ENCODE data around the gene RBMS3. TPM values are rescaled to one million over a fixed set of nuclear protein-coding genes. Genes with fewer than 3 reads are reported as not detected.

The RBMS3 gene
- total RNA-seq, 1 experiment from 2014 or later: 0.42 TPM

GRCh38 chr3:29245441-29245840 lies 35.4 kb upstream of the RBMS3 start:
- no peaks in the 10 kb centered on the region for H3K27me3 ChIP-seq (ENCODE audit: insufficient read depth, low read length)
- DNase-seq (ENCODE audit: low read depth, low spot score) (no peak), ATAC-seq (no peak)
- no peaks in the 10 kb centered on the region for H3K36me3 ChIP-seq (ENCODE audit: control insufficient read depth in 1 of 2, insufficient read depth in 2 of 2, low read length in 2 of 2)
- TF ChIP-seq ZFX (IDR thresholded peaks at IDR 0.05): no peak
- TF ChIP-seq RAD21 (IDR thresholded peaks at IDR 0.05; ENCODE audit: low read depth): no peak
- TF ChIP-seq CTCF (IDR thresholded peaks at IDR 0.05 in 2 of 3, conservative IDR thresholded peaks at IDR 0.05 in 1 of 3; ENCODE audit: borderline replicate concordance in 1 of 3, insufficient read depth in 1 of 3, low read depth in 2 of 3, low read length in 2 of 3): no peak
- TF ChIP-seq CEBPB (IDR thresholded peaks at IDR 0.05; ENCODE audit: low read depth): no peak
- no peak for TF ChIP-seq SP1 (IDR thresholded peaks at IDR 0.05; ENCODE audit: low read depth)
- no peak for TF ChIP-seq FOSL1 (IDR thresholded peaks at IDR 0.05; ENCODE audit: low read depth)
- TF ChIP-seq EGR1 (IDR thresholded peaks at IDR 0.05; ENCODE audit: low read depth): no peak
- TF ChIP-seq SIN3A (IDR thresholded peaks at IDR 0.05; ENCODE audit: low read depth): no peak
- no peak for TF ChIP-seq EZH2 (IDR thresholded peaks at IDR 0.05)
- no peak for TF ChIP-seq EZH2phosphoT487 (IDR thresholded peaks at IDR 0.05; ENCODE audit: borderline replicate concordance)
- no peak for TF ChIP-seq POLR2A (IDR thresholded peaks at IDR 0.05; ENCODE audit: borderline replicate concordance, extremely low read depth, insufficient read depth, insufficient read length)
- TF ChIP-seq ZBTB33 (IDR thresholded peaks at IDR 0.05; ENCODE audit: extremely low read depth, insufficient replicate concordance, low read length): no peak
- TF ChIP-seq ELF1 (IDR thresholded peaks at IDR 0.05; ENCODE audit: borderline replicate concordance, low read depth): no peak
- TF ChIP-seq CBX3 (IDR thresholded peaks at IDR 0.05; ENCODE audit: low read depth): no peak
- TF ChIP-seq ZNF274 (IDR thresholded peaks at IDR 0.05; ENCODE audit: low read depth, low read length): no peak
- no peak for TF ChIP-seq ATF3 (IDR thresholded peaks at IDR 0.05)
- H3K9me2 ChIP-seq (ENCODE audit: insufficient read depth): no peaks in the 10 kb centered on the region
- no peaks in the 10 kb centered on the region for H3K9me3 ChIP-seq (ENCODE audit: control insufficient read depth in 1 of 2, insufficient read depth in 1 of 2, low read depth in 1 of 2, low read length in 2 of 2)
- H3K79me2 ChIP-seq (ENCODE audit: insufficient read depth, low read length): no peaks in the 10 kb centered on the region
- CTCF ChIA-PET: no interaction called here
- intact Hi-C loops (cut with micrococcal nuclease): no loop called here
- H3K4me3 ChIP-seq (replicated peaks in 1 of 2; ENCODE audit: low read depth in 1 of 2, low read length in 2 of 2): no peak overlapping the region
- no TSS peak for BruUV-seq (replicated peaks)
- RAD21 ChIA-PET (ENCODE audit: low non-redundant PET in 1 of 2, low total read pairs in 2 of 2, uncharacterized antibody in 2 of 2, unreplicated experiment in 2 of 2): no interaction called here
- no peak overlapping the region for H3K4me2 ChIP-seq (ENCODE audit: low read length)
- H3K4me1 ChIP-seq (ENCODE audit: control insufficient read depth in 1 of 2, insufficient read depth in 2 of 2, low read length in 2 of 2): peaks cover 0 to 3% of the 10 kb centered on the region in 2 experiments; a peak in 2 of 4 replicates
- POLR2A ChIA-PET: no interaction called here
- no peak overlapping the region for H3K27ac ChIP-seq (ENCODE audit: low read depth, low read length)
- no peaks in the 10 kb centered on the region for H4K20me1 ChIP-seq (ENCODE audit: insufficient read depth)
- no peak overlapping the region for H3K9ac ChIP-seq (ENCODE audit: low read length)
- no peak overlapping the region for H2AFZ ChIP-seq (ENCODE audit: low read depth, low read length, poor library complexity, severe bottlenecking)

All from HCT116 (cell line).